Measurements from ENCODE around the gene BMPER.

- TF ChIP-seq, protein P1, sequence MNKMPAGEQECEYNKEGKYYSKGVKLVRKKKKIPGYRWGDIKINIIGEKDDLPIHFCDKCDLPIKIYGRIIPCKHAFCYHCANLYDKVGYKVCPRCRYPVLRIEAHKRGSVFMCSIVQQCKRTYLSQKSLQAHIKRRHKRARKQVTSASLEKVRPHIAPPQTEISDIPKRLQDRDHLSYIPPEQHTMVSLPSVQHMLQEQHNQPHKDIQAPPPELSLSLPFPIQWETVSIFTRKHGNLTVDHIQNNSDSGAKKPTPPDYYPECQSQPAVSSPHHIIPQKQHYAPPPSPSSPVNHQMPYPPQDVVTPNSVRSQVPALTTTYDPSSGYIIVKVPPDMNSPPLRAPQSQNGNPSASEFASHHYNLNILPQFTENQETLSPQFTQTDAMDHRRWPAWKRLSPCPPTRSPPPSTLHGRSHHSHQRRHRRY (tag by site-specific recombination; IDR thresholded peaks at IDR 0.05), result no peak
- TF ChIP-seq CTCF (tag by site-specific recombination; IDR thresholded peaks at IDR 0.05), result no peak
- TF ChIP-seq ZBTB20 (tag by site-specific recombination; IDR thresholded peaks at IDR 0.05), result no peak
- TF ChIP-seq, protein P2, sequence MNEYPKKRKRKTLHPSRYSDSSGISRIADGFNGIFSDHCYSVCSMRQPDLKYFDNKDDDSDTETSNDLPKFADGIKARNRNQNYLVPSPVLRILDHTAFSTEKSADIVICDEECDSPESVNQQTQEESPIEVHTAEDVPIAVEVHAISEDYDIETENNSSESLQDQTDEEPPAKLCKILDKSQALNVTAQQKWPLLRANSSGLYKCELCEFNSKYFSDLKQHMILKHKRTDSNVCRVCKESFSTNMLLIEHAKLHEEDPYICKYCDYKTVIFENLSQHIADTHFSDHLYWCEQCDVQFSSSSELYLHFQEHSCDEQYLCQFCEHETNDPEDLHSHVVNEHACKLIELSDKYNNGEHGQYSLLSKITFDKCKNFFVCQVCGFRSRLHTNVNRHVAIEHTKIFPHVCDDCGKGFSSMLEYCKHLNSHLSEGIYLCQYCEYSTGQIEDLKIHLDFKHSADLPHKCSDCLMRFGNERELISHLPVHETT (tag by site-specific recombination; IDR thresholded peaks at IDR 0.05), result no peak
- no peak for TF ChIP-seq ZNF24 (tag by site-specific recombination; IDR thresholded peaks at IDR 0.05)
- no peak for TF ChIP-seq ZNF350 (tag by site-specific recombination; IDR thresholded peaks at IDR 0.05)
- TF ChIP-seq, protein P3, sequence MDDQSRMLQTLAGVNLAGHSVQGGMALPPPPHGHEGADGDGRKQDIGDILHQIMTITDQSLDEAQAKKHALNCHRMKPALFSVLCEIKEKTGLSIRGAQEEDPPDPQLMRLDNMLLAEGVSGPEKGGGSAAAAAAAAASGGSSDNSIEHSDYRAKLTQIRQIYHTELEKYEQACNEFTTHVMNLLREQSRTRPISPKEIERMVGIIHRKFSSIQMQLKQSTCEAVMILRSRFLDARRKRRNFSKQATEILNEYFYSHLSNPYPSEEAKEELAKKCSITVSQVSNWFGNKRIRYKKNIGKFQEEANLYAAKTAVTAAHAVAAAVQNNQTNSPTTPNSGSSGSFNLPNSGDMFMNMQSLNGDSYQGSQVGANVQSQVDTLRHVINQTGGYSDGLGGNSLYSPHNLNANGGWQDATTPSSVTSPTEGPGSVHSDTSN (CRISPR knock-in tag; IDR thresholded peaks at IDR 0.05), result no peak
- TF ChIP-seq ZNF280C (tag by site-specific recombination; IDR thresholded peaks at IDR 0.05), result no peak
- no peak for TF ChIP-seq ZNF366 (tag by site-specific recombination; conservative IDR thresholded peaks at IDR 0.05)
- TF ChIP-seq ZNF274 (IDR thresholded peaks at IDR 0.05; ENCODE audit: low read length), result no peak
- TF ChIP-seq ZNF274 (tag by site-specific recombination; IDR thresholded peaks at IDR 0.05; ENCODE audit: borderline replicate concordance), result no peak
Measured at GRCh38 chr7:34123316-34123715, 218.0 kb downstream of the BMPER start.
